HEK293 (cell line): Measurements from ENCODE around the gene INPP5D.

ENCODE experiments used
- AEBP2 ChIP-seq: fragments of 450-650 bp; formaldehyde crosslinking; IDR thresholded peaks from 2 replicates; pipeline ENCODE4 v1.5.1; 2016; ENCODE audit warnings: missing biosample characterization, missing genetic modification characterization, borderline replicate concordance
- CTCF ChIP-seq: fragments of 450-650 bp; formaldehyde crosslinking; IDR thresholded peaks from 2 replicates; pipeline ENCODE4 v1.5.1; 2016; ENCODE audit warnings: missing biosample characterization, missing genetic modification characterization
- HOXA7 ChIP-seq: sonication (generic); formaldehyde crosslinking; IDR thresholded peaks from 2 replicates; pipeline ENCODE4 v1.8.1; 2022; ENCODE audit warnings: missing genetic modification reagents, borderline replicate concordance
- KLF10 ChIP-seq: fragments of 450-650 bp; IDR thresholded peaks from 2 replicates; pipeline ENCODE4 v1.5.1; 2018; ENCODE audit warnings: missing biosample characterization, mild to moderate bottlenecking, missing genetic modification characterization
- MEIS1 ChIP-seq: sonication (generic); formaldehyde crosslinking; IDR thresholded peaks from 2 replicates; pipeline ENCODE4 v1.8.1; 2022; ENCODE audit warnings: missing genetic modification reagents, mild to moderate bottlenecking, borderline replicate concordance
- ZBTB11 ChIP-seq: fragments of 450-650 bp; formaldehyde crosslinking; conservative IDR thresholded peaks from 2 replicates; pipeline ENCODE4 v1.5.1; 2016; ENCODE audit warnings: low read depth, missing biosample characterization, missing genetic modification characterization
- ZFP37 ChIP-seq: fragments of 450-650 bp; formaldehyde crosslinking; IDR thresholded peaks from 2 replicates; pipeline ENCODE4 v1.5.1; 2016; ENCODE audit warnings: missing biosample characterization, missing genetic modification characterization
- ZNF114 ChIP-seq: fragments of 450-650 bp; formaldehyde crosslinking; IDR thresholded peaks from 2 replicates; pipeline ENCODE4 v1.5.0; 2017; ENCODE audit warnings: missing biosample characterization, missing genetic modification characterization
- ZNF214 ChIP-seq: fragments of 450-650 bp; formaldehyde crosslinking; IDR thresholded peaks from 2 replicates; pipeline ENCODE4 v1.5.1; 2017; ENCODE audit warnings: missing biosample characterization, mild to moderate bottlenecking, missing genetic modification characterization, borderline replicate concordance
- ZNF266 ChIP-seq: fragments of 450-650 bp; formaldehyde crosslinking; IDR thresholded peaks from 2 replicates; pipeline ENCODE4 v1.5.1; 2016; ENCODE audit warnings: missing biosample characterization, missing genetic modification characterization, low read depth
- ZNF391 ChIP-seq: fragments of 450-650 bp; formaldehyde crosslinking; IDR thresholded peaks from 2 replicates; pipeline ENCODE4 v1.5.1; 2016; ENCODE audit warnings: low read depth, missing biosample characterization, missing genetic modification characterization, borderline replicate concordance
- ZNF555 ChIP-seq: fragments of 450-650 bp; formaldehyde crosslinking; conservative IDR thresholded peaks from 2 replicates; pipeline ENCODE4 v1.5.1; 2017; ENCODE audit warnings: missing biosample characterization, mild to moderate bottlenecking, missing genetic modification characterization, inconsistent platforms
- ZNF837 ChIP-seq: fragments of 450-650 bp; formaldehyde crosslinking; IDR thresholded peaks from 2 replicates; pipeline ENCODE4 v1.5.1; 2016; ENCODE audit warnings: missing biosample characterization, missing genetic modification characterization
- TF ChIP-seq, protein P1 (sequence below): fragments of 450-650 bp; IDR thresholded peaks from 2 replicates; pipeline ENCODE4 v1.5.1; 2018; ENCODE audit warnings: missing biosample characterization, missing genetic modification characterization

DNA sequence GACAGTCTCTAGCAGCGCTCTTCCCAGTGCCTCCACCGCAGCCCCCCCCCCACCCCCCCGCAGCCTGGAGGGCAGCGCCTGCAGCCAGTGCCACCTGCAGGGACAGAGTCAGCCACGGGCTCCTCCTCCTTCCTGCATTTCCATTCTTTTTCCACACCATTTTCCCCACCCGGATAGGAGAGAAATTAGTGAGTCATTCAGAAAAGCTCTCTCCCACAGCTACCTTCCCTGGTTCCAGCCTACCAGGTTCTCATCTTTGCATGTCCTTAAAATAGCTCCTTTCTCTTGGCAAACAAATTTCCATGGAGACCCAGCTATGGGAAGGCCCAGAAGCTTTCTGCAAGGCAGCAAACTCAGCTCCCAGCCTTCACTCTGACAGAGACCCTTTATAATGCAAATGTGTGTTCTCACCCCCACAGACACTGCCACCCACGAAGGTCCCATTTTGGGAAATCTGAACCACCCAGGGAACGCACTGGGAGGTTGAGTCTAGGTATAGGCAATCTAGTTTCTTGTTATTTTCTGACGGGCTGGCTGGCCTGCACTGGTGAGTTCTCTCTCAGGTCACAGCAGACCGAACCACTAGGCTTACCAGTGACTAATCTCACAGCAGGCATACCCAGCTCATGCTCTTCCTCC lies 149.5 kb downstream of the INPP5D start:
- no peak for TF ChIP-seq ZNF391 (tag by site-specific recombination)
- TF ChIP-seq CTCF (tag by site-specific recombination), result no peak
- no peak for TF ChIP-seq MEIS1 (CRISPR knock-in tag)
- TF ChIP-seq, protein P1, sequence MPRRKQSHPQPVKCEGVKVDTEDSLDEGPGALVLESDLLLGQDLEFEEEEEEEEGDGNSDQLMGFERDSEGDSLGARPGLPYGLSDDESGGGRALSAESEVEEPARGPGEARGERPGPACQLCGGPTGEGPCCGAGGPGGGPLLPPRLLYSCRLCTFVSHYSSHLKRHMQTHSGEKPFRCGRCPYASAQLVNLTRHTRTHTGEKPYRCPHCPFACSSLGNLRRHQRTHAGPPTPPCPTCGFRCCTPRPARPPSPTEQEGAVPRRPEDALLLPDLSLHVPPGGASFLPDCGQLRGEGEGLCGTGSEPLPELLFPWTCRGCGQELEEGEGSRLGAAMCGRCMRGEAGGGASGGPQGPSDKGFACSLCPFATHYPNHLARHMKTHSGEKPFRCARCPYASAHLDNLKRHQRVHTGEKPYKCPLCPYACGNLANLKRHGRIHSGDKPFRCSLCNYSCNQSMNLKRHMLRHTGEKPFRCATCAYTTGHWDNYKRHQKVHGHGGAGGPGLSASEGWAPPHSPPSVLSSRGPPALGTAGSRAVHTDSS (tag by site-specific recombination), result no peak
- no peak for TF ChIP-seq HOXA7 (CRISPR knock-in tag)
- no peak for TF ChIP-seq ZNF555 (tag by site-specific recombination)
- no peak for TF ChIP-seq ZNF114 (tag by site-specific recombination)
- TF ChIP-seq ZNF266 (tag by site-specific recombination), result no peak
- TF ChIP-seq ZNF214 (tag by site-specific recombination), result no peak
- no peak for TF ChIP-seq ZFP37 (tag by site-specific recombination)
- no peak for TF ChIP-seq KLF10
- TF ChIP-seq AEBP2, result no peak
- no peak for TF ChIP-seq ZNF837 (tag by site-specific recombination)
- TF ChIP-seq ZBTB11 (tag by site-specific recombination), result no peak
